Omental fat pad (tissue), 4 donors: Measurements from ENCODE around the gene SEBOX. TPM values are rescaled to one million over a fixed set of nuclear protein-coding genes. Genes with fewer than 3 reads are reported as not detected.

Source experiments
- ATAC-seq: fragments of 150-250 bp; one replicate; pipeline ENCODE4 v1.9.1; 2016; ENCODE audit warnings: mild to moderate bottlenecking, moderate library complexity; ENCODE audit not compliant: low FRiP score
- DNase-seq: peaks from one replicate; pipeline ENCODE4 v3.0.0-alpha.2; 2019; ENCODE audit warnings: low spot score
- CTCF ChIP-seq, 3 donors: fragments of 450-650 bp; IDR thresholded peaks; one replicate each; pipeline ENCODE4 v1.5.1; 2016 to 2017; ENCODE audit warnings: antibody characterized with exemption in 3 of 3, mild to moderate bottlenecking in 3 of 3, moderate library complexity in 2 of 3
- total RNA-seq, 4 donors: library from RNA; depleted of rRNA; stranded (reverse); fragments of >200 nt; gene quantifications; one replicate each; pipeline ENCODE4 v1.1.0, GENCODE V29; 2016

Gene SEBOX
- total RNA-seq, 4 donors from 2014 or later, result not detected

DNA sequence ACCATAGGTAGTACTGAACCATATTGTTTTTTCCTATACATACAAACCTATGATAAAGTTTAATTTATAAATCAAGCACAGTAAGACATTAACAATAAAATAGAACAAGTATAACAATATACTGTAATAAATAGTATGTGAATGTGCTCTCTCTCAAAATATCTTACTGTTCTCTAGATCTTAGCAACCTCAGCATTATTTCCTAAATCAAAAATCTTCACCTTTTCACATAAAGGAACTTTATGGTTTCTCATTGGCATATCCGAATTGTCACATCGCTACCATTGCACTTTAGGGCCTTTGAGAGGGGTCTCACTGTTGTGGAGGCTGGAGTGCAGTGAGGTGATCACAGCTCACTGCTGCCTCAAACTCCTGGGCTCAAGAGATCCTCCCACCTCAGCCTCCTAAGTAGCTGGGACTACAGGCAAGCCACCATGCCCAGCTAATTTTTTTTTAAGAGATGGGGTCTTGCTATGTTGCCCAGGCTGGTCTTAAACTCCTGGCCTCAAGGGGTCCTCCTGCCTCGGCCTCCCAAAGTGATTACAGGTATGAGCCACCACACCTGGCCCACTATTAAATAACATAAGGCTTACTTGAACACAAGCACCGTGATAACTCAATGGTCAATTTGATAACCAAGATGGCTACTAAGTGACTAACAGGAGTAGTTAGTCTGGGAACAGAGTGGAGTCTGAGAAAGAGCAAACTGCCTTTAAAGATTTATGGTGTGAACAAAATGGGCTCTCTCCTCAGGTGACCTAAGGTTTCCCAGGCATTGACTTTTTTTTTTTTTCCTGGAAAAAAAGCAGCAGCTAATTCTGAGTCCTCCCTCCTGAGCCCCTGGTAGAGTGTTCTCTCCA is 48.9 kb downstream of the SEBOX start:
- ATAC-seq (no peak), DNase-seq (no peak)
- no peak for TF ChIP-seq CTCF (IDR thresholded peaks at IDR 0.05)

DNA sequence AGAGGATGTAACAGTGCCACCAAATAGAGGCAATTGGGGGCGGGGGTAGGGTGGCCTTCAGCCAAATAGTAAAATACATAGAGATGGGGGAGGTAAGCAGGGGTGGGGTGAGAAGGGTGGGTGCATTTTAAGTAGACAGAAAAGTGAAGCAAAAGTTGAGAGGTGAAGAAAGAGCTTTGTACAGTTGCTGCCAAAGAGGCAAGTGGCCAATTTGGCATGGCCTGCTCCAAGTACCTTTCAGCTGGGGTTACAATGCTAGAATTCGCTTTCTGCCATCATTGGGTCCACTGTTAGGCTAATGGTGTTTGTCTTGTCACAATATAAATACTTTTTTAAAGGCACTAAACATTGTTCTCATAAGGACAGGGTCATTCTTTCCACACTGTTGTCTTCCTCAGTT is 51.2 kb downstream of the SEBOX start:
- no peak for DNase-seq
- no peak for ATAC-seq
- TF ChIP-seq CTCF (IDR thresholded peaks at IDR 0.05), result no peak

Other genes with a start within 250 kb of the SEBOX start
- 1 to 10 TPM; 3.3 to 10.0 (median 5.1) TPM for gene TMEM97, start 46.0 kb downstream of the SEBOX start, total RNA-seq
- gene IFT20, start 29.7 kb downstream of the SEBOX start, total RNA-seq, result 10 to 100 TPM; 28.8 to 36.0 (median 35.0) TPM
- 10 to 100 TPM; 28.7 to 50.4 (median 40.4) TPM for gene TNFAIP1, start 29.4 kb downstream of the SEBOX start, total RNA-seq
- 10 to 100 TPM; 62.7 to 86.0 (median 72.4) TPM for gene POLDIP2, start 7.7 kb downstream of the SEBOX start, total RNA-seq
- gene VTN, start 5.1 kb upstream of the SEBOX start, total RNA-seq, result 10 to 100 TPM in 2 of 4 donors, 1 to 10 TPM in 2; 3.2 to 82.4 (median 14.7) TPM
- 10 to 100 TPM in 3 of 4 donors, 1 to 10 TPM in 1; 8.5 to 13.1 (median 12.3) TPM for gene SARM1, start 6.5 kb upstream of the SEBOX start, total RNA-seq
- gene SLC46A1, start 41.0 kb upstream of the SEBOX start, total RNA-seq, result 10 to 100 TPM; 11.3 to 16.9 (median 12.9) TPM
- gene SLC13A2, start 108.4 kb upstream of the SEBOX start, total RNA-seq, result not detected
- not detected for gene FOXN1, start 141.1 kb upstream of the SEBOX start, total RNA-seq
- 10 to 100 TPM; 16.8 to 32.6 (median 24.6) TPM for gene UNC119, start 187.4 kb upstream of the SEBOX start, total RNA-seq
- 10 to 100 TPM; 33.1 to 55.5 (median 45.2) TPM for gene PIGS, start 206.3 kb upstream of the SEBOX start, total RNA-seq
- gene ALDOC, start 211.7 kb upstream of the SEBOX start, total RNA-seq, result 10 to 100 TPM; 17.3 to 83.0 (median 33.6) TPM
- 10 to 100 TPM in 1 of 4 donors, 1 to 10 TPM in 2, under 1 TPM in 1; 0.50 to 12.0 (median 4.5) TPM for gene SPAG5, start 233.8 kb upstream of the SEBOX start, total RNA-seq
- gene RSKR, start 249.0 kb upstream of the SEBOX start, total RNA-seq, result 10 to 100 TPM in 1 of 4 donors, 1 to 10 TPM in 3; 3.6 to 10.6 (median 8.0) TPM